ENCODE measurements around the gene EFNA1. TPM values are rescaled to one million over a fixed set of nuclear protein-coding genes. Genes with fewer than 3 reads are reported as not detected.

Gene EFNA1
- total and polyA plus RNA-seq, 2 donors (not counting 3 experiments of a cell fraction or from before 2014, with no cell fraction given), result 107 to 289 TPM

- H3K4me1 ChIP-seq (ENCODE audit: control insufficient read depth, extremely low read depth, insufficient read depth, low read length), result peaks cover 60% of the 10 kb centered on the region
These were observed 2.8 kb downstream of the EFNA1 start for GRCh38 chr1:155130272-155131006.

More at GRCh38 chr1:155130272-155131006, 2.8 kb downstream of the EFNA1 start:
- dilution Hi-C loops (cut with MboI; ENCODE audit: extremely low pct_ligation_motif_present, low sequenced_read_pairs) (no loop called here), intact Hi-C loops (cut with micrococcal nuclease) (no loop called here)
- peak overlapping the region; percentile 92 for H3K9ac ChIP-seq (replicated peaks; ENCODE audit: extremely low read depth, insufficient read depth, low read length)
- peak overlapping the region; percentile 68 for H3K27ac ChIP-seq (ENCODE audit: insufficient read depth, low read depth, low read length)
- H3K9me1 ChIP-seq (replicated peaks; ENCODE audit: control insufficient read depth, extremely low read depth, insufficient read depth, low read length), result no peaks in the 10 kb centered on the region
- no peak for TF ChIP-seq JUN (IDR thresholded peaks at IDR 0.05; ENCODE audit: borderline replicate concordance, insufficient read depth, insufficient read length, low read depth)
- TF ChIP-seq EZH2 (IDR thresholded peaks at IDR 0.05; ENCODE audit: borderline replicate concordance, low read depth, low read length, severe bottlenecking), result no peak
- TF ChIP-seq GATA2 (IDR thresholded peaks at IDR 0.05; ENCODE audit: insufficient read depth, insufficient read length, low read depth, low read length), result no peak
- TF ChIP-seq MYC (IDR thresholded peaks at IDR 0.05; ENCODE audit: low read depth, low read length), result no peak
- TF ChIP-seq FOS (IDR thresholded peaks at IDR 0.05; ENCODE audit: borderline replicate concordance, insufficient read depth, low read length), result no peak
- TF ChIP-seq CTCF (IDR thresholded peaks at IDR 0.05; ENCODE audit: extremely low read depth in 1 of 2, insufficient read depth in 1 of 2, low read depth in 1 of 2, low read length in 2 of 2), result no peak
- no peak for TF ChIP-seq POLR2AphosphoS5 (IDR thresholded peaks at IDR 0.05; ENCODE audit: insufficient read depth, low read depth, low read length)
- no peak for TF ChIP-seq POLR2A (IDR thresholded peaks at IDR 0.05; ENCODE audit: low read depth, low read length)
- TF ChIP-seq MAX (IDR thresholded peaks at IDR 0.05; ENCODE audit: insufficient read depth, insufficient read length), result no peak
- BruUV-seq (replicated peaks), result no TSS peak
- H3K36me3 ChIP-seq (ENCODE audit: control insufficient read depth in 2 of 2, extremely low read depth in 1 of 2, insufficient read depth in 2 of 2, low read length in 2 of 2), result peaks cover 22 to 33% of the 10 kb centered on the region in 2 experiments
- H2AFZ ChIP-seq (ENCODE audit: low read depth, low read length), result no peak overlapping the region
- no peaks in the 10 kb centered on the region for H3K27me3 ChIP-seq (ENCODE audit: control insufficient read depth in 2 of 2, insufficient read depth in 2 of 2, low read length in 2 of 2)
- peaks cover 29% of the 10 kb centered on the region for H3K79me2 ChIP-seq (ENCODE audit: control insufficient read depth, insufficient read depth, low read length)
- H3K4me3 ChIP-seq (replicated peaks in 1 of 3; ENCODE audit: insufficient read depth in 1 of 3, low read depth in 1 of 3, low read length in 3 of 3), result peak overlapping the region in 2 of 3 experiments; percentile 91 to 95
- FAIRE-seq (no peak), DNase-seq (ENCODE audit: low read depth, low spot score) (no peak)
- CTCF ChIA-PET, result interaction anchor here (1.5 to 15.5 kb wide), 5 partner anchors 18 to 45 kb away, joined by 7 to 204 read pairs (median 13); partner anchors contain the start of genes KRTCAP2 and TRIM46
- peak overlapping the region; percentile 87 for H3K4me2 ChIP-seq (ENCODE audit: insufficient read depth, low read length)
- POLR2A ChIA-PET, result interaction anchor here (0.6 to 0.8 kb wide), 3 partner anchors 9 to 857 kb away, joined by 4 to 6 read pairs (median 5); no protein-coding TSS in a partner anchor
- no peaks in the 10 kb centered on the region for H4K20me1 ChIP-seq (replicated peaks; ENCODE audit: control insufficient read depth, extremely low read depth, insufficient read depth, low read length)
- no peaks in the 10 kb centered on the region for H3K9me3 ChIP-seq (replicated peaks; ENCODE audit: control insufficient read depth, insufficient read depth, low read length)
